Sigmoid colon (tissue), 7 donors: ENCODE measurements around the gene RNF4. TPM values are rescaled to one million over a fixed set of nuclear protein-coding genes. Genes with fewer than 3 reads are reported as not detected.

Experiments
- DNase-seq: peaks from one replicate; pipeline ENCODE4 v3.0.0-alpha.2; 2019
- H3K27ac ChIP-seq, 4 donors: fragments of 200-600 bp; sonication (generic); one replicate each; pipeline ENCODE4 v1.5.1; 2016 to 2019; ENCODE audit warnings: mild to moderate bottlenecking in 1 of 4
- H3K27me3 ChIP-seq, 3 donors: fragments of 200-600 bp; sonication (generic); one replicate each; pipeline ENCODE4 v1.5.1; 2019; ENCODE audit warnings: mild to moderate bottlenecking in 1 of 3
- H3K36me3 ChIP-seq, 4 donors: fragments of 200-600 bp; sonication (generic); one replicate each; pipeline ENCODE4 v1.5.1; 2016 to 2019
- H3K4me1 ChIP-seq, 4 donors: fragments of 200-600 bp; sonication (generic); one replicate each; pipeline ENCODE4 v1.5.1; 2017 to 2019
- H3K4me3 ChIP-seq, 4 donors: fragments of 200-600 bp; sonication (generic); one replicate each; pipeline ENCODE4 v1.5.1; 2017 to 2019; ENCODE audit warnings: mild to moderate bottlenecking in 2 of 4, moderate library complexity in 1 of 4
- H3K9me3 ChIP-seq, 4 donors: fragments of 200-600 bp in 3 of 4; sonication (generic) in 3 of 4; one replicate each; pipeline versions ENCODE4 v1.5.1 to v1.6.1; 2013 to 2019
- EP300 ChIP-seq, 4 donors: sonication (generic); formaldehyde crosslinking; IDR thresholded peaks; one replicate each; pipeline ENCODE4 v1.6.1; 2017; ENCODE audit warnings: antibody characterized with exemption in 4 of 4
- POLR2A ChIP-seq, 2 donors: fragments of 450-650 bp; IDR thresholded peaks; one replicate each; pipeline ENCODE4 v1.6.1; 2016; ENCODE audit warnings: antibody characterized with exemption in 2 of 2, mild to moderate bottlenecking in 2 of 2, moderate library complexity in 2 of 2
- POLR2AphosphoS5 ChIP-seq, 4 donors: sonication (generic); formaldehyde crosslinking; IDR thresholded peaks; one replicate each; pipeline ENCODE4 v1.6.1; 2017; ENCODE audit warnings: antibody characterized with exemption in 4 of 4
- WGBS, 2 donors: extraction: QIAGEN DNeasy Blood & Tissue Kit; methylation state at CpG; one replicate each; pipeline ENCODE4 v1.1.7; 2013; 5-methylcytosine and 5-hydroxymethylcytosine counted together
- intact Hi-C: fragments of 100-400 bp; cut with DNase I; formaldehyde crosslinking; loops from one replicate; pipeline ENCODE4 v1.15.1; 2023
- polyA plus RNA-seq, 3 donors: library from polyadenylated mRNA; stranded (reverse); fragments of 200-250 nt; gene quantifications; one replicate each; pipeline ENCODE4 v1.2.3, GENCODE V29; 2013
- total RNA-seq, 4 donors: library from RNA; depleted of rRNA; stranded (reverse); fragments of >200 nt; gene quantifications; one replicate each; pipeline ENCODE4 v1.1.0, GENCODE V29; 2016
- TF ChIP-seq, protein P1 (sequence below), 4 experiments: fragments of 450-650 bp in 3 of 4; fragments of 200-600 bp in 1 of 4; IDR thresholded peaks; one replicate each; pipeline ENCODE4 v1.5.1; 2016 to 2019; ENCODE audit warnings: antibody characterized with exemption in 4 of 4, mild to moderate bottlenecking in 3 of 4, moderate library complexity in 2 of 4
- donor health status: healthy with polysubstance abuse.
- donor health status: Bipolar disorder and iron deficiency.
- donor health status: healthy.

RNF4 gene
- total and polyA plus RNA-seq, 7 donors = 19.8 to 51.0 (median 32.1) TPM

DNA sequence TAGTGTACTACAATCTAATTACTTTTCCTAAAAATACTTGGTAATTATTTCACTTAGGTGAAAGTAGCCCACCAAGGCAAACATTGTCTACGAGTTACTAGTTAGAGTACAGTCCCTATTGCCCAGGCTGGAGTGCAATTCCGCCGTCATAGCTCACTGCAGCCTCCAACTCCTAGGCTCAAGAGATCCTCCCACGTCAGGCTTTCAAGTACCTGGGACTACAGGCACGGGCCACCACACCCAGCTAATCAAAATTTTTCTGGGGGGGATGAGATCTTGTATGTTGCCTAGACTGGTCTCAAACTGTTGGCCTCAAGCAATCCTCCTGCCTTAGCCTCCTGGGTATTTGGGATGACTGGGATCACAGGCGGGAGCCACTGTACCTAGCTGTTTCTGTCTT lies 89.4 kb downstream of the RNF4 start:
- Histone ChIP-seq H3K27me3 (no peaks in the 10 kb centered on the region), H3K4me3 (no peak overlapping the region), H3K36me3 (no peaks in the 10 kb centered on the region), H3K27ac (no peak overlapping the region), H3K9me3 (no peaks in the 10 kb centered on the region), H3K4me1 (peaks cover 0 to 30% (median 16%) of the 10 kb centered on the region in 4 donors)
- 91 to 94% methylated on average over 6 of the region's 6 CpGs for WGBS, 2 donors
- no peak for DNase-seq
- intact Hi-C loops = loop anchor here (5.0 kb wide), 1 partner anchor 34 kb away; no protein-coding TSS in a partner anchor
- no peak for TF ChIP-seq EP300 (IDR thresholded peaks at IDR 0.05)
- TF ChIP-seq, protein P1, sequence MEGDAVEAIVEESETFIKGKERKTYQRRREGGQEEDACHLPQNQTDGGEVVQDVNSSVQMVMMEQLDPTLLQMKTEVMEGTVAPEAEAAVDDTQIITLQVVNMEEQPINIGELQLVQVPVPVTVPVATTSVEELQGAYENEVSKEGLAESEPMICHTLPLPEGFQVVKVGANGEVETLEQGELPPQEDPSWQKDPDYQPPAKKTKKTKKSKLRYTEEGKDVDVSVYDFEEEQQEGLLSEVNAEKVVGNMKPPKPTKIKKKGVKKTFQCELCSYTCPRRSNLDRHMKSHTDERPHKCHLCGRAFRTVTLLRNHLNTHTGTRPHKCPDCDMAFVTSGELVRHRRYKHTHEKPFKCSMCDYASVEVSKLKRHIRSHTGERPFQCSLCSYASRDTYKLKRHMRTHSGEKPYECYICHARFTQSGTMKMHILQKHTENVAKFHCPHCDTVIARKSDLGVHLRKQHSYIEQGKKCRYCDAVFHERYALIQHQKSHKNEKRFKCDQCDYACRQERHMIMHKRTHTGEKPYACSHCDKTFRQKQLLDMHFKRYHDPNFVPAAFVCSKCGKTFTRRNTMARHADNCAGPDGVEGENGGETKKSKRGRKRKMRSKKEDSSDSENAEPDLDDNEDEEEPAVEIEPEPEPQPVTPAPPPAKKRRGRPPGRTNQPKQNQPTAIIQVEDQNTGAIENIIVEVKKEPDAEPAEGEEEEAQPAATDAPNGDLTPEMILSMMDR (IDR thresholded peaks at IDR 0.05) = no peak
- no peak for TF ChIP-seq POLR2A (IDR thresholded peaks at IDR 0.05)
- TF ChIP-seq POLR2AphosphoS5 (IDR thresholded peaks at IDR 0.05) = no peak

DNA sequence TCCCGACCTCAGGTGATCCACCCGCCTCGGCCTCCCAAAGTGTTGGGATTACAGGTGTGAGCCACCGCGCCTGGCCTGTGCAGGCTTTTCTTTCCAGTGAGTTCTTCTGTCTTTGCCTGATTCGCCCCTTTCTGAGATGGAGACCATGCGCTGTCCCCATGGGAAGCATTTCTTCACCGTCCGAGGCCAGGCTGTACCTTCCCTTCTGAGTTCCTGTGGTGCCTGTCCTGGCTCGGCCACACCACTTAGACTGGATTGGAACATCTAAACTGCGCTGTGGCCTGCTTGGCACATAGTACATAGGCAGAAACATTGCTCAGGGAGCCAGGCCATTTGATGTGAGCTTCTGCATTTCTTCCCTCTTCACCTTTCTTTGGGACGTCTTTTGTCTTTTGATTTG lies 91.3 kb downstream of the RNF4 start:
- H3K4me1 ChIP-seq = peaks cover 0 to 43% (median 18%) of the 10 kb centered on the region in 4 donors

More for the DNA sequence above, 91.3 kb downstream of the RNF4 start:
- Histone ChIP-seq H3K27me3 (no peaks in the 10 kb centered on the region), H3K4me3 (no peak overlapping the region), H3K36me3 (no peaks in the 10 kb centered on the region), H3K9me3 (no peaks in the 10 kb centered on the region), H3K27ac (no peak overlapping the region)
- WGBS, 2 donors = 95 to 96% methylated on average over 12 of the region's 12 CpGs
- TF ChIP-seq EP300 (IDR thresholded peaks at IDR 0.05) (no peak), POLR2AphosphoS5 (IDR thresholded peaks at IDR 0.05) (no peak), POLR2A (IDR thresholded peaks at IDR 0.05) (no peak)
- TF ChIP-seq, protein P1 (IDR thresholded peaks at IDR 0.05) = no peak
- DNase-seq = no peak
- intact Hi-C loops = no loop called here

Other genes starting within 250 kb of the RNF4 start
- gene HAUS3, start 227.0 kb upstream of the RNF4 start, total RNA-seq = 10 to 100 TPM; 12.1 to 18.5 (median 16.4) TPM
- 1 to 10 TPM; 3.2 to 7.7 (median 6.0) TPM for gene HAUS3, start 227.0 kb upstream of the RNF4 start, polyA plus RNA-seq
- gene POLN, start 227.0 kb upstream of the RNF4 start, total RNA-seq = 1 to 10 TPM; 1.8 to 9.4 (median 2.6) TPM
- gene POLN, start 227.0 kb upstream of the RNF4 start, polyA plus RNA-seq = 1 to 10 TPM in 1 of 3 donors, under 1 TPM in 1, not detected in 1; 0.60 to 1.1 TPM
- 10 to 100 TPM; 36.4 to 62.0 (median 38.7) TPM for gene MXD4, start 207.0 kb upstream of the RNF4 start, total RNA-seq
- gene MXD4, start 207.0 kb upstream of the RNF4 start, polyA plus RNA-seq = 10 to 100 TPM; 25.0 to 32.8 (median 27.6) TPM
- gene ZFYVE28, start 50.5 kb upstream of the RNF4 start, total RNA-seq = 10 to 100 TPM in 1 of 4 donors, 1 to 10 TPM in 3; 3.1 to 13.0 (median 3.9) TPM
- gene ZFYVE28, start 50.5 kb upstream of the RNF4 start, polyA plus RNA-seq = 10 to 100 TPM; 15.0 to 24.1 (median 20.4) TPM
- gene CFAP99, start 50.2 kb upstream of the RNF4 start, total RNA-seq = not detected
- under 1 TPM in 1 of 3 donors, not detected in 2; 0.58 TPM for gene CFAP99, start 50.2 kb upstream of the RNF4 start, polyA plus RNA-seq
- gene FAM193A, start 67.5 kb downstream of the RNF4 start, total RNA-seq = 10 to 100 TPM; 17.4 to 32.4 (median 20.1) TPM
- gene FAM193A, start 67.5 kb downstream of the RNF4 start, polyA plus RNA-seq = 10 to 100 TPM in 1 of 3 donors, 1 to 10 TPM in 2; 6.0 to 16.1 (median 6.9) TPM